Neural cell (in vitro differentiated cells): ENCODE measurements around the gene MAB21L3. TPM values are rescaled to one million over a fixed set of nuclear protein-coding genes. Genes with fewer than 3 reads are reported as not detected.

Experiments
- H2AFZ ChIP-seq: fragments of 200-600, 300-800 bp; sonication (generic), shearing (Covaris generic); 2 replicates; pipeline ENCODE4 v1.6.0; 2014; ENCODE audit warnings: low read depth, mild to moderate bottlenecking, antibody characterized with exemption, low read length, moderate library complexity
- H3F3A ChIP-seq: fragments of 200-600 bp; shearing (Covaris generic); 2 replicates; pipeline ENCODE4 v1.6.1; 2016; ENCODE audit warnings: mild to moderate bottlenecking, moderate library complexity, mixed read lengths, antibody characterized with exemption, low read length; ENCODE audit not compliant: insufficient read depth, poor library complexity, severe bottlenecking
- H3K27ac ChIP-seq: fragments of 200-600, 300-800 bp; sonication (generic), shearing (Covaris generic); 2 replicates; pipeline ENCODE4 v1.5.1; 2014; ENCODE audit warnings: mild to moderate bottlenecking, low read length, moderate library complexity
- H3K27me3 ChIP-seq: fragments of 300-800, 200-600 bp; sonication (generic), shearing (Covaris generic); 2 replicates; pipeline ENCODE4 v1.6.0; 2014; ENCODE audit warnings: mild to moderate bottlenecking, low read depth, low read length, moderate library complexity; ENCODE audit not compliant: insufficient read depth
- H3K36me3 ChIP-seq: fragments of 300-800, 200-600 bp; sonication (generic), shearing (Covaris generic); 2 replicates; pipeline ENCODE4 v1.5.1; 2014; ENCODE audit warnings: mild to moderate bottlenecking, antibody characterized with exemption, low read length, moderate library complexity; ENCODE audit not compliant: insufficient read depth
- H3K4me2 ChIP-seq: fragments of 300-800, 200-600 bp; sonication (generic), shearing (Covaris generic); 2 replicates; pipeline ENCODE4 v1.6.0; 2014; ENCODE audit warnings: mild to moderate bottlenecking, low read length
- H3K4me3 ChIP-seq: fragments of 300-800, 200-600 bp; sonication (generic), shearing (Covaris generic); 2 replicates; pipeline ENCODE4 v1.5.1; 2014; ENCODE audit warnings: mild to moderate bottlenecking, low read length, moderate library complexity
- H3K79me2 ChIP-seq: fragments of 200-600 bp; shearing (Covaris generic); replicated peaks from 2 replicates; pipeline ENCODE4 v1.6.0; 2014; ENCODE audit warnings: mild to moderate bottlenecking, low read length, moderate library complexity; ENCODE audit not compliant: insufficient read depth
- H3K9ac ChIP-seq: fragments of 300-800, 200-600 bp; sonication (generic), shearing (Covaris generic); 2 replicates; pipeline ENCODE4 v1.6.1; 2016; ENCODE audit warnings: mild to moderate bottlenecking, low read length, mixed read lengths
- H3K9me2 ChIP-seq: fragments of 200-600 bp; shearing (Covaris generic); 2 replicates; pipeline ENCODE4 v1.6.1; 2016; ENCODE audit warnings: mild to moderate bottlenecking, low read length, mixed read lengths; ENCODE audit not compliant: insufficient read depth
- H3K9me3 ChIP-seq: fragments of 200-600, 300-800 bp; sonication (generic), shearing (Covaris generic); 2 replicates; pipeline ENCODE4 v1.6.1; 2016; ENCODE audit warnings: mild to moderate bottlenecking, mixed run types, low read length, moderate library complexity, mixed read lengths
- H4K20me1 ChIP-seq: fragments of 200-600 bp; shearing (Covaris generic); 2 replicates; pipeline ENCODE4 v1.6.1; 2016; ENCODE audit warnings: mild to moderate bottlenecking, mixed run types; ENCODE audit not compliant: insufficient read depth
- CTCF ChIP-seq: fragments of 450-650 bp; IDR thresholded peaks from 2 replicates; pipeline ENCODE4 v1.5.1; 2014; ENCODE audit warnings: antibody characterized with exemption, mild to moderate bottlenecking, moderate library complexity; ENCODE audit not compliant: poor library complexity, severe bottlenecking
- EP300 ChIP-seq: fragments of 450-650 bp; conservative IDR thresholded peaks from 2 replicates; pipeline ENCODE4 v1.6.1; 2014; ENCODE audit warnings: antibody characterized with exemption, mild to moderate bottlenecking, moderate library complexity; ENCODE audit not compliant: poor library complexity, severe bottlenecking
- EZH2 ChIP-seq: fragments of 200-600, 300-800 bp; shearing (Covaris generic), sonication (generic); IDR thresholded peaks from 2 replicates; pipeline ENCODE4 v1.6.1; 2014; ENCODE audit warnings: antibody characterized with exemption, low read length, borderline replicate concordance, mild to moderate bottlenecking; ENCODE audit not compliant: insufficient read depth, poor library complexity, severe bottlenecking
- MXI1 ChIP-seq: fragments of 450-650 bp; conservative IDR thresholded peaks from 2 replicates; pipeline ENCODE4 v1.6.1; 2014; ENCODE audit warnings: antibody characterized with exemption, mild to moderate bottlenecking; ENCODE audit not compliant: poor library complexity, severe bottlenecking
- POLR2AphosphoS5 ChIP-seq: IDR thresholded peaks from 2 replicates; pipeline ENCODE4 v1.6.1; 2012
- RAD21 ChIP-seq: fragments of 450-650 bp; conservative IDR thresholded peaks from 2 replicates; pipeline ENCODE4 v1.6.1; 2014; ENCODE audit warnings: antibody characterized with exemption, mild to moderate bottlenecking, moderate library complexity
- REST ChIP-seq: IDR thresholded peaks from 2 replicates; pipeline ENCODE4 v1.6.1; 2012; ENCODE audit warnings: borderline replicate concordance
- SMC3 ChIP-seq: fragments of 450-650 bp; conservative IDR thresholded peaks from 2 replicates; pipeline ENCODE4 v1.6.1; 2014; ENCODE audit warnings: antibody characterized with exemption, mild to moderate bottlenecking, moderate library complexity; ENCODE audit not compliant: poor library complexity
- TAF1 ChIP-seq: IDR thresholded peaks from 2 replicates; pipeline ENCODE4 v1.6.1; 2012; ENCODE audit warnings: low read depth
- polyA plus RNA-seq: library from polyadenylated mRNA; depleted of rRNA; stranded (reverse); fragments of >200 nt; gene quantifications from 2 replicates; pipeline ENCODE4 v1.2.3, GENCODE V29; 2014

Gene MAB21L3
- polyA plus RNA-seq, 1 donor from 2014 or later: not detected

- TF ChIP-seq SMC3 (no peak), REST (no peak), RAD21 (no peak), TAF1 (no peak), MXI1 (no peak), POLR2AphosphoS5 (no peak), EP300 (no peak), EZH2 (no peak), CTCF (no peak)
- Histone ChIP-seq H3K9me3 (no peaks in the 10 kb centered on the region), H2AFZ (no peak overlapping the region), H3K27me3 (no peaks in the 10 kb centered on the region), H3K4me2 (no peak overlapping the region), H3K9ac (no peak overlapping the region), H3F3A (no peaks in the 10 kb centered on the region), H4K20me1 (no peaks in the 10 kb centered on the region), H3K36me3 (no peaks in the 10 kb centered on the region), H3K27ac (no peak overlapping the region), H3K9me2 (no peaks in the 10 kb centered on the region), H3K79me2 (no peaks in the 10 kb centered on the region), H3K4me3 (no peak overlapping the region)
These were observed 48.4 kb downstream of the MAB21L3 start for GRCh38 chr1:116159611-116160010.

- no peaks in the 10 kb centered on the region for H3K36me3 ChIP-seq
- H3K27ac ChIP-seq: no peak overlapping the region
- H3K9ac ChIP-seq: no peak overlapping the region
- no peak for TF ChIP-seq MXI1
- no peak for TF ChIP-seq SMC3
- no peak overlapping the region for H3K4me2 ChIP-seq
- H3K4me3 ChIP-seq: no peak overlapping the region
- H3K9me3 ChIP-seq: no peaks in the 10 kb centered on the region
- H3F3A ChIP-seq: no peaks in the 10 kb centered on the region
- H3K27me3 ChIP-seq: no peaks in the 10 kb centered on the region
- no peaks in the 10 kb centered on the region for H3K9me2 ChIP-seq
- no peaks in the 10 kb centered on the region for H3K79me2 ChIP-seq
- H2AFZ ChIP-seq: no peak overlapping the region
- no peaks in the 10 kb centered on the region for H4K20me1 ChIP-seq
These were observed 50.2 kb downstream of the MAB21L3 start for GRCh38 chr1:116161390-116161789.

- H2AFZ ChIP-seq: no peak overlapping the region
- no peaks in the 10 kb centered on the region for H3K27me3 ChIP-seq
- no peaks in the 10 kb centered on the region for H4K20me1 ChIP-seq
- no peak overlapping the region for H3K4me3 ChIP-seq
- H3K4me2 ChIP-seq: no peak overlapping the region
- H3F3A ChIP-seq: no peaks in the 10 kb centered on the region
- H3K79me2 ChIP-seq: no peaks in the 10 kb centered on the region
- no peaks in the 10 kb centered on the region for H3K36me3 ChIP-seq
- no peak overlapping the region for H3K9ac ChIP-seq
- no peaks in the 10 kb centered on the region for H3K9me3 ChIP-seq
- H3K27ac ChIP-seq: no peak overlapping the region
- no peak for TF ChIP-seq SMC3
- TF ChIP-seq CTCF: no peak
- no peak for TF ChIP-seq EZH2
- no peak for TF ChIP-seq POLR2AphosphoS5
- no peak for TF ChIP-seq EP300
- no peak for TF ChIP-seq TAF1
- no peak for TF ChIP-seq RAD21
- TF ChIP-seq MXI1: no peak
- TF ChIP-seq REST: no peak
- no peaks in the 10 kb centered on the region for H3K9me2 ChIP-seq
These were observed 50.7 kb downstream of the MAB21L3 start for GRCh38 chr1:116161877-116162390.
